HepG2 (cell line): ENCODE measurements around the gene NARF. TPM values are rescaled to one million over a fixed set of nuclear protein-coding genes. Genes with fewer than 3 reads are reported as not detected.

Source experiments
- ASH2L ChIP-seq: fragments of 300-600, 200-600 bp; sonication (generic); IDR thresholded peaks from 2 replicates; pipeline ENCODE4 v1.7.0; 2017; ENCODE audit warnings: low read depth, mild to moderate bottlenecking, moderate library complexity, mixed read lengths, low read length; ENCODE audit not compliant: insufficient read length
- FIP1L1 ChIP-seq: fragments of 200-400 bp; formaldehyde crosslinking; IDR thresholded peaks from 2 replicates; pipeline ENCODE4 v1.6.1; 2018; ENCODE audit warnings: low read depth, mild to moderate bottlenecking, low read length, moderate library complexity, borderline replicate concordance; ENCODE audit not compliant: insufficient read depth
- GZF1 ChIP-seq: sonication (generic); formaldehyde crosslinking; IDR thresholded peaks from 2 replicates; pipeline ENCODE4 v1.5.1; 2020; ENCODE audit warnings: mild to moderate bottlenecking, missing genetic modification reagents
- MAX ChIP-seq: IDR thresholded peaks from 2 replicates; pipeline ENCODE4 v1.6.1; 2012; ENCODE audit warnings: inconsistent platforms
- MIER2 ChIP-seq: IDR thresholded peaks from 2 replicates; pipeline ENCODE4 v1.6.1; 2016; ENCODE audit warnings: missing biosample characterization, missing genetic modification reagents
- MXD1 ChIP-seq: sonication (generic); formaldehyde crosslinking; IDR thresholded peaks from 2 replicates; pipeline ENCODE4 v1.4.0; 2020; ENCODE audit warnings: mild to moderate bottlenecking, missing genetic modification reagents
- MXI1 ChIP-seq: IDR thresholded peaks from 3 replicates; pipeline ENCODE4 v1.6.1; 2012; ENCODE audit warnings: low read depth, low read length, inconsistent platforms, borderline replicate concordance
- MYC ChIP-seq: sonication (generic); formaldehyde crosslinking; IDR thresholded peaks from 2 replicates; pipeline ENCODE4 v1.9.0; 2021; ENCODE audit warnings: missing genetic modification reagents, borderline replicate concordance
- NR0B2 ChIP-seq: sonication (generic); formaldehyde crosslinking; IDR thresholded peaks from 2 replicates; pipeline ENCODE4 v1.4.0; 2020; ENCODE audit warnings: mild to moderate bottlenecking, missing genetic modification reagents
- PATZ1 ChIP-seq: sonication (generic); formaldehyde crosslinking; IDR thresholded peaks from 2 replicates; pipeline ENCODE4 v1.4.0; 2020; ENCODE audit warnings: missing genetic modification reagents
- SATB2 ChIP-seq: sonication (generic); formaldehyde crosslinking; IDR thresholded peaks from 2 replicates; pipeline ENCODE4 v1.5.0; 2020; ENCODE audit warnings: missing genetic modification reagents
- SOX13 ChIP-seq, 3 experiments: fragments of 450-650 bp in 1 of 3; sonication (generic) in 1 of 3; formaldehyde crosslinking in 1 of 3; IDR thresholded peaks in 2 of 3; conservative IDR thresholded peaks in 1 of 3; 2 replicates each; pipeline versions ENCODE4 v1.5.0 to v1.6.1; 2016 to 2020; ENCODE audit warnings: antibody characterized with exemption in 1 of 3, mild to moderate bottlenecking in 1 of 3, missing compliant biosample characterization in 1 of 3, missing genetic modification reagents in 1 of 3, moderate library complexity in 1 of 3
- TBX2 ChIP-seq: sonication (generic); formaldehyde crosslinking; IDR thresholded peaks from 2 replicates; pipeline ENCODE4 v1.5.0; 2020; ENCODE audit warnings: missing genetic modification reagents, mild to moderate bottlenecking, borderline replicate concordance
- TBX3 ChIP-seq: fragments of 450-650 bp; IDR thresholded peaks from 2 replicates; pipeline ENCODE4 v1.6.1; 2017; ENCODE audit warnings: antibody characterized with exemption, mild to moderate bottlenecking, inconsistent platforms, borderline replicate concordance
- TEAD3 ChIP-seq: optimal IDR thresholded peaks from 2 replicates; pipeline ENCODE3; 2016; ENCODE audit warnings: borderline replicate concordance
- TFAP4 ChIP-seq: sonication (generic); IDR thresholded peaks from 2 replicates; pipeline ENCODE4 v1.6.1; 2016; ENCODE audit warnings: low read depth, borderline replicate concordance
- TGIF2 ChIP-seq: IDR thresholded peaks from 2 replicates; pipeline ENCODE4 v1.6.1; 2016; ENCODE audit warnings: control low read depth, missing compliant biosample characterization
- TIGD3 ChIP-seq: sonication (generic); formaldehyde crosslinking; IDR thresholded peaks from 2 replicates; pipeline ENCODE4 v1.5.1; 2020; ENCODE audit warnings: mild to moderate bottlenecking, missing genetic modification reagents, borderline replicate concordance
- ZBTB7B ChIP-seq: sonication (generic); formaldehyde crosslinking; IDR thresholded peaks from 2 replicates; pipeline ENCODE4 v1.4.0; 2020; ENCODE audit warnings: missing genetic modification reagents
- ZNF567 ChIP-seq: sonication (generic); formaldehyde crosslinking; IDR thresholded peaks from 2 replicates; pipeline ENCODE4 v1.8.1; 2023; ENCODE audit warnings: mild to moderate bottlenecking, missing genetic modification reagents, borderline replicate concordance
- ZNF710 ChIP-seq: sonication (generic); formaldehyde crosslinking; IDR thresholded peaks from 2 replicates; pipeline ENCODE4 v1.5.0; 2020; ENCODE audit warnings: mild to moderate bottlenecking, missing genetic modification reagents, borderline replicate concordance
- polyA plus RNA-seq, 8 experiments: library from polyadenylated mRNA; depleted of rRNA in 3 of 8; stranded (reverse) in 7 of 8; unstranded in 1 of 8; fragments of >200 nt; fragmentation: Illumina TruSeq in 4 of 8; extraction: Trizol in 4 of 8; gene quantifications; 2 replicates each; pipeline versions ENCODE4 v1.2.1 to v1.2.3, GENCODE V29; 2011 to 2016; ENCODE audit warnings: low read depth in 4 of 8, missing spikeins in 1 of 8, mixed read lengths in 1 of 8; ENCODE audit not compliant: insufficient read depth in 1 of 8
- total RNA-seq, 5 experiments: library from RNA; depleted of rRNA; stranded (reverse); fragments of >200 nt; fragmentation: Illumina TruSeq; extraction: Trizol; gene quantifications; 2 replicates each; pipeline ENCODE4 v1.2.3, GENCODE V29; 2016; ENCODE audit warnings: low read depth in 1 of 5

The NARF gene
- total and polyA plus RNA-seq, 2 of the 13 experiments (the other 11 are each of a cell fraction or from before 2014, with no cell fraction given): 61.1 to 144 TPM

- 0 out of 2 replicates have a peak, but pooled peaks have one; percentile 52 for TF ChIP-seq FIP1L1
- no peak for TF ChIP-seq SOX13 (IDR thresholded peaks at IDR 0.05)
- TF ChIP-seq SOX13 (CRISPR knock-in tag; conservative IDR thresholded peaks at IDR 0.05 in 1 of 2, IDR thresholded peaks at IDR 0.05 in 1 of 2): 0 out of 4 replicates have a peak, but pooled peaks of 1 of the 2 experiments have one; percentile 8
- TF ChIP-seq ZBTB7B (CRISPR knock-in tag): peak; percentile 74
- TF ChIP-seq TBX2 (CRISPR knock-in tag): no peak
- peak; percentile 37; the same call in 1 of the 2 replicates for TF ChIP-seq TGIF2 (CRISPR knock-in tag)
- peak; percentile 31; the same call in 1 of the 2 replicates for TF ChIP-seq ZNF710
- no peak for TF ChIP-seq TIGD3 (CRISPR knock-in tag)
- TF ChIP-seq TFAP4: peak; percentile 49; the same call in 1 of the 2 replicates
- TF ChIP-seq MXD1: peak; percentile 55; the same call in 1 of the 2 replicates
- 0 out of 2 replicates have a peak, but pooled peaks have one; percentile 23 for TF ChIP-seq NR0B2 (CRISPR knock-in tag)
- TF ChIP-seq MXI1: peak; percentile 27; the same call in 1 of the 3 replicates
- TF ChIP-seq PATZ1: peak; percentile 72
- TF ChIP-seq ASH2L: peak; percentile 16
- TF ChIP-seq TBX3: no peak
- TF ChIP-seq ZNF567 (CRISPR knock-in tag): 0 out of 2 replicates have a peak, but pooled peaks have one; percentile 40
- no peak for TF ChIP-seq GZF1
- TF ChIP-seq MAX: peak; percentile 48; the same call in 1 of the 2 replicates
- no peak for TF ChIP-seq SATB2
- TF ChIP-seq TEAD3 (CRISPR knock-in tag): peak; percentile 21
- TF ChIP-seq MIER2 (CRISPR knock-in tag): no peak
- TF ChIP-seq MYC (CRISPR knock-in tag): 0 out of 2 replicates have a peak, but pooled peaks have one; percentile 27
These were observed 66.0 kb downstream of the NARF start (continued) for GRCh38 chr17:82524540-82524939.
